ENCODE results near the gene SLCO1B1. TPM values are rescaled to one million over a fixed set of nuclear protein-coding genes. Genes with fewer than 3 reads are reported as not detected.

Gene SLCO1B1
- total and polyA plus RNA-seq, 2 of the 8 experiments (the other 6 are each of a cell fraction or from before 2014, with no cell fraction given) = 0.13 TPM; not detected in 1

- Histone ChIP-seq H3K27ac (ENCODE audit: low read depth, low read length) (no peak overlapping the region), H2BK12ac (ENCODE audit: low read depth, low read length) (no peak overlapping the region), H3K23me2 (ENCODE audit: low read depth, low read length) (no peaks in the 10 kb centered on the region), H3K4ac (replicated peaks; ENCODE audit: insufficient read length, low read depth, low read length) (no peak overlapping the region), H3K4me2 (ENCODE audit: insufficient read depth in 1 of 2, low read depth in 2 of 2, low read length in 2 of 2) (no peak overlapping the region), H3K4me1 (replicated peaks in 1 of 4; ENCODE audit: control insufficient read depth in 3 of 4, insufficient read depth in 4 of 4, low read length in 3 of 4) (no peaks in the 10 kb centered on the region), H2BK120ac (replicated peaks; ENCODE audit: low read depth, low read length) (no peak overlapping the region), H3K9ac (replicated peaks in 1 of 4; ENCODE audit: extremely low read depth in 1 of 4, low read depth in 3 of 4, low read length in 3 of 4) (no peak overlapping the region), H2BK5ac (ENCODE audit: low read depth, low read length) (no peak overlapping the region), H4K8ac (ENCODE audit: extremely low read depth, insufficient read depth, low read length) (no peak overlapping the region), H4K5ac (ENCODE audit: insufficient read length, low read depth, low read length) (no peak overlapping the region), H3K79me1 (ENCODE audit: low read depth, low read length) (no peaks in the 10 kb centered on the region), H3K56ac (replicated peaks; ENCODE audit: insufficient read length, low read depth, low read length) (no peak overlapping the region), H4K91ac (replicated peaks; ENCODE audit: insufficient read length, low read length) (no peak overlapping the region), H3K27me3 (replicated peaks in 1 of 4; ENCODE audit: control insufficient read depth in 3 of 4, extremely low read depth in 1 of 4, insufficient read depth in 3 of 4, low read length in 3 of 4) (no peaks in the 10 kb centered on the region), H2BK15ac (ENCODE audit: low read length) (no peak overlapping the region), H3K18ac (ENCODE audit: extremely low read depth, low read length) (no peak overlapping the region), H3K23ac (ENCODE audit: insufficient read length) (no peak overlapping the region), H2AFZ (ENCODE audit: low read length) (no peak overlapping the region), H4K20me1 (replicated peaks in 1 of 2; ENCODE audit: control insufficient read depth in 1 of 2, insufficient read depth in 2 of 2, low read length in 2 of 2) (no peaks in the 10 kb centered on the region), H2AK5ac (ENCODE audit: low read depth, low read length) (no peak overlapping the region), H3K4me3 (ENCODE audit: extremely low read depth in 1 of 4, insufficient read depth in 2 of 4, low read depth in 3 of 4, low read length in 4 of 4) (no peak overlapping the region), H3K14ac (ENCODE audit: insufficient read length) (no peak overlapping the region), H3K79me2 (ENCODE audit: control insufficient read depth in 1 of 2, insufficient read depth in 2 of 2, low read length in 2 of 2) (no peaks in the 10 kb centered on the region), H3K36me3 (ENCODE audit: control insufficient read depth in 2 of 4, insufficient read depth in 4 of 4, low read length in 3 of 4) (no peaks in the 10 kb centered on the region), H3K9me3 (ENCODE audit: insufficient read depth in 2 of 2, low read depth in 1 of 2, low read length in 1 of 2) (no peaks in the 10 kb centered on the region), H2BK20ac (ENCODE audit: low read length) (no peak overlapping the region)
- WGBS, 2 experiments (ENCODE audit: extremely low coverage in 1 of 2, insufficient coverage in 1 of 2, insufficient read length in 1 of 2, insufficient replicate concordance in 2 of 2, low coverage in 1 of 2, low lambda C conversion rate in 2 of 2, missing lambda C conversion rate in 1 of 2) = 89 to 100% methylated on average over 1 to 4 of the region's 4 CpGs
- TF ChIP-seq POU5F1 (IDR thresholded peaks at IDR 0.05; ENCODE audit: low read depth, low read length) = no peak
- no peak for TF ChIP-seq POLR2AphosphoS5 (IDR thresholded peaks at IDR 0.05; ENCODE audit: low read depth, low read length)
- TF ChIP-seq JUN (IDR thresholded peaks at IDR 0.05; ENCODE audit: low read depth, low read length) = no peak
- no peak for TF ChIP-seq KDM5A (IDR thresholded peaks at IDR 0.05; ENCODE audit: low read length)
- no peak for TF ChIP-seq GABPA (IDR thresholded peaks at IDR 0.05; ENCODE audit: borderline replicate concordance, insufficient read depth, low read length)
- no peak for TF ChIP-seq ATF2 (IDR thresholded peaks at IDR 0.05; ENCODE audit: low read length)
- no peak for TF ChIP-seq KDM4A (IDR thresholded peaks at IDR 0.05; ENCODE audit: low read depth, low read length, severe bottlenecking)
- FAIRE-seq (no peak), DNase-seq (ENCODE audit: low read depth in 1 of 2, low spot score in 2 of 2) (no peak)
- POLR2A ChIA-PET (ENCODE audit: partially characterized antibody) = no interaction called here
- CTCF ChIA-PET (ENCODE audit: partially characterized antibody) = no interaction called here
These were observed 19.3 kb upstream of the SLCO1B1 start for GRCh38 chr12:21111732-21112131.

Data from H1 (cell line).